ENCODE results near the gene KIF13A. TPM values are rescaled to one million over a fixed set of nuclear protein-coding genes. Genes with fewer than 3 reads are reported as not detected.
A peak's percentile ranks its signal among the peaks of the same experiment; 100 is the strongest.

The KIF13A gene
- total RNA-seq, 1 donor from 2014 or later, result 43.0 TPM

- Histone ChIP-seq H3K36me3 (no peaks in the 10 kb centered on the region), H3K27ac (no peak overlapping the region), H3K27me3 (no peaks in the 10 kb centered on the region), H3K4me1 (peaks cover 10% of the 10 kb centered on the region), H3K4me3 (no peak overlapping the region), H3K9me3 (no peaks in the 10 kb centered on the region)
- TF ChIP-seq CTCF (IDR thresholded peaks at IDR 0.05) (no peak), POLR2AphosphoS5 (IDR thresholded peaks at IDR 0.05; ENCODE audit: insufficient read depth in 1 of 2, low read depth in 1 of 2) (no peak), POLR2A (IDR thresholded peaks at IDR 0.05) (no peak)
- peak in 1 of 2 donors; percentile 6 for DNase-seq (ENCODE audit: extremely low spot score in 2 of 2)
- intact Hi-C loops (cut with DNase I), result no loop called here
Measured at GRCh38 chr6:17716221-17716620, 271.2 kb downstream of the KIF13A start.

GRCh38 chr6:17714879-17715851, 272.3 kb downstream of the KIF13A start:
- no peaks in the 10 kb centered on the region for H3K36me3 ChIP-seq
- no peak for DNase-seq (ENCODE audit: extremely low spot score in 2 of 2)
- H3K4me1 ChIP-seq, result peaks cover 10% of the 10 kb centered on the region
- no peak for TF ChIP-seq POLR2AphosphoS5 (IDR thresholded peaks at IDR 0.05; ENCODE audit: insufficient read depth in 1 of 2, low read depth in 1 of 2)
- no peak for TF ChIP-seq POLR2A (IDR thresholded peaks at IDR 0.05)
- no peak for TF ChIP-seq CTCF (IDR thresholded peaks at IDR 0.05)
- no peak overlapping the region for H3K27ac ChIP-seq
- no peak overlapping the region for H3K4me3 ChIP-seq
- intact Hi-C loops (cut with DNase I), result no loop called here
- H3K27me3 ChIP-seq, result no peaks in the 10 kb centered on the region
- H3K9me3 ChIP-seq, result no peaks in the 10 kb centered on the region

GRCh38 chr6:17714177-17714576, 273.3 kb downstream of the KIF13A start:
- DNase-seq (ENCODE audit: extremely low spot score in 2 of 2), result no peak
- Histone ChIP-seq H3K27me3 (no peaks in the 10 kb centered on the region), H3K27ac (no peak overlapping the region), H3K9me3 (no peaks in the 10 kb centered on the region), H3K4me3 (no peak overlapping the region), H3K4me1 (peaks cover 10% of the 10 kb centered on the region), H3K36me3 (no peaks in the 10 kb centered on the region)
- TF ChIP-seq POLR2A (IDR thresholded peaks at IDR 0.05) (no peak), CTCF (IDR thresholded peaks at IDR 0.05) (no peak)
- intact Hi-C loops (cut with DNase I), result no loop called here

GRCh38 chr6:17712576-17712975, 274.9 kb downstream of the KIF13A start:
- Histone ChIP-seq H3K4me3 (no peak overlapping the region), H3K27ac (no peak overlapping the region), H3K27me3 (no peaks in the 10 kb centered on the region), H3K36me3 (no peaks in the 10 kb centered on the region), H3K9me3 (no peaks in the 10 kb centered on the region), H3K4me1 (peaks cover 13% of the 10 kb centered on the region)
- DNase-seq (ENCODE audit: extremely low spot score in 2 of 2), result no peak
- intact Hi-C loops (cut with DNase I), result no loop called here
- TF ChIP-seq POLR2AphosphoS5 (IDR thresholded peaks at IDR 0.05; ENCODE audit: insufficient read depth in 1 of 2, low read depth in 1 of 2), result no peak
- TF ChIP-seq CTCF (IDR thresholded peaks at IDR 0.05), result no peak
- TF ChIP-seq POLR2A (IDR thresholded peaks at IDR 0.05), result no peak

- Histone ChIP-seq H3K4me3 (no peak overlapping the region), H3K9me3 (no peaks in the 10 kb centered on the region), H3K36me3 (no peaks in the 10 kb centered on the region), H3K4me1 (peaks cover 14% of the 10 kb centered on the region), H3K27ac (no peak overlapping the region), H3K27me3 (no peaks in the 10 kb centered on the region)
- DNase-seq (ENCODE audit: extremely low spot score in 2 of 2), result no peak
- intact Hi-C loops (cut with DNase I), result no loop called here
- TF ChIP-seq POLR2A (IDR thresholded peaks at IDR 0.05) (no peak), CTCF (IDR thresholded peaks at IDR 0.05) (no peak)
Measured at GRCh38 chr6:17710331-17710730, 277.1 kb downstream of the KIF13A start.

Data from vagina (tissue), 2 donors.